ENCODE results near the gene LCE1E. TPM values are rescaled to one million over a fixed set of nuclear protein-coding genes. Genes with fewer than 3 reads are reported as not detected.

The LCE1E gene
- total RNA-seq, 1 donor = not detected

DNA sequence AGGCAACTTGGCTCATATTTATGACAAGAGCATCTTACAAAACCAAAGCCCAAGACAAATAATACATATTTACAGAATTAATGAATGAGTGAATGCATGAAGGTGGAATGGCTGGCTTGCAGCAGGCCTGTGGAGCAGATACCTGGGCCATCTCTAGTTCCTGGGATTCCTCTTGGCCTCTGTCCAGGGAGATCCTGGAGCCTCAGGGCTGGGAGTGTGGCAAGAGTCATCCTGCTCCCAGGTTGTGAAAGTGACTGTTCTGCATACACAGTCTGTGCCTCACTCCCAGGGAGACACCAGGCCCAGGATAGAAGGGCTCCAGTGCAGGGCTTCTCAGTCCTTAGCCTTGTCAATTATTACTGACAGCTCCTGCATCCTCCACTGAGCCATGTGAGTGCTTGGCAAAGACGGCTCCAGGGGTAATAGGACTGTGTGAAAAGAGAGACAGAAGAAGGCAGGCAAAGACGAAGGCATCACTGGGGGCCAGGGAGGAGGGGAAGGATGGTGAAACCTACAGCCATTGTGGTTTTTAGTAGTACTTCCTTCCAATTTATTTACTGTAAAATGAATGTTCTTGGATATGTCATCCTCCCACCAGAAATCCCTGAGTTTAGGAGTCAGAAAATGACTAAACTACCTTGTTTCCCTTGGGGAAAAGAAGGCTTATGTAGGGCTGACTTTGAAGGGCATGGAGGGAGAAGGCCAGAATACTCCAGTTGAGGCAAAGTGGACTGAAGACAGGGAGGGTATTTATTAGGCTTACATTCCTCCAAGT is 42.5 kb upstream of the LCE1E start:
- H3K4me3 ChIP-seq (ENCODE audit: insufficient read depth, low read length) = no peak overlapping the region
- H2AFZ ChIP-seq (ENCODE audit: low read length) = no peak overlapping the region
- H3K4me2 ChIP-seq (ENCODE audit: insufficient read depth, low read length) = no peak overlapping the region
- no peaks in the 10 kb centered on the region for H4K20me1 ChIP-seq (ENCODE audit: insufficient read depth, low read length)
- TF ChIP-seq, protein P1, sequence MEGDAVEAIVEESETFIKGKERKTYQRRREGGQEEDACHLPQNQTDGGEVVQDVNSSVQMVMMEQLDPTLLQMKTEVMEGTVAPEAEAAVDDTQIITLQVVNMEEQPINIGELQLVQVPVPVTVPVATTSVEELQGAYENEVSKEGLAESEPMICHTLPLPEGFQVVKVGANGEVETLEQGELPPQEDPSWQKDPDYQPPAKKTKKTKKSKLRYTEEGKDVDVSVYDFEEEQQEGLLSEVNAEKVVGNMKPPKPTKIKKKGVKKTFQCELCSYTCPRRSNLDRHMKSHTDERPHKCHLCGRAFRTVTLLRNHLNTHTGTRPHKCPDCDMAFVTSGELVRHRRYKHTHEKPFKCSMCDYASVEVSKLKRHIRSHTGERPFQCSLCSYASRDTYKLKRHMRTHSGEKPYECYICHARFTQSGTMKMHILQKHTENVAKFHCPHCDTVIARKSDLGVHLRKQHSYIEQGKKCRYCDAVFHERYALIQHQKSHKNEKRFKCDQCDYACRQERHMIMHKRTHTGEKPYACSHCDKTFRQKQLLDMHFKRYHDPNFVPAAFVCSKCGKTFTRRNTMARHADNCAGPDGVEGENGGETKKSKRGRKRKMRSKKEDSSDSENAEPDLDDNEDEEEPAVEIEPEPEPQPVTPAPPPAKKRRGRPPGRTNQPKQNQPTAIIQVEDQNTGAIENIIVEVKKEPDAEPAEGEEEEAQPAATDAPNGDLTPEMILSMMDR (IDR thresholded peaks at IDR 0.05; ENCODE audit: extremely low read depth, low read depth, low read length) = no peak
- H3K4me1 ChIP-seq (ENCODE audit: insufficient read depth, low read length) = no peaks in the 10 kb centered on the region
- H3K9me3 ChIP-seq (ENCODE audit: low read depth, low read length) = no peaks in the 10 kb centered on the region
- DNase-seq (ENCODE audit: insufficient read length, low spot score, missing footprints) = no peak
- H3K27ac ChIP-seq (ENCODE audit: low read depth, low read length) = no peak overlapping the region
- H3K36me3 ChIP-seq (ENCODE audit: insufficient read depth, low read length) = no peaks in the 10 kb centered on the region
- no peaks in the 10 kb centered on the region for H3K79me2 ChIP-seq (ENCODE audit: insufficient read depth, low read length)
- no peaks in the 10 kb centered on the region for H3K27me3 ChIP-seq (ENCODE audit: insufficient read depth, low read length)

DNA sequence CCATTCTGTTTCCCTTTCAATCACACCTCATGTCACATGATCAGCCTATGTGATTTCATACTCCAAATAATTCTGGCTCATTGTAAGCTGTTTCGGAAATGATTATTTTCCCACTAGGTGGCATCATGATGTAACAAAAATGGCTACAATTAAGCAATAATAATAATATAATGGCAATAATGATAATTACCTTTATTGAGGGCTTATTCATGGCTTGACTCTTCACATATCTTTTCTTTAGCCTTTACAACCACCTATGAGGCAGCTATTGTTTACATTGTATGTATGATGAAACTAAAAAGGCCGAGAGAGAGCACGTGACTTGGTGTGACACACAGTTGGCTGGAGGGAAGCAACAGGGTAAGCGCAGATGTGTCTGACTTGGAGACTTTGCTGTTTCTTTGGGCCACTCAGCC is 40.8 kb upstream of the LCE1E start:
- H3K9me3 ChIP-seq (ENCODE audit: low read depth, low read length) = no peaks in the 10 kb centered on the region
- H3K79me2 ChIP-seq (ENCODE audit: insufficient read depth, low read length) = no peaks in the 10 kb centered on the region
- H2AFZ ChIP-seq (ENCODE audit: low read length) = no peak overlapping the region
- no peaks in the 10 kb centered on the region for H3K36me3 ChIP-seq (ENCODE audit: insufficient read depth, low read length)
- no peak for DNase-seq (ENCODE audit: insufficient read length, low spot score, missing footprints)
- TF ChIP-seq, protein P1 (IDR thresholded peaks at IDR 0.05; ENCODE audit: extremely low read depth, low read depth, low read length) = no peak
- no peak overlapping the region for H3K4me2 ChIP-seq (ENCODE audit: insufficient read depth, low read length)
- H3K27ac ChIP-seq (ENCODE audit: low read depth, low read length) = no peak overlapping the region
- H3K4me1 ChIP-seq (ENCODE audit: insufficient read depth, low read length) = no peaks in the 10 kb centered on the region
- H3K27me3 ChIP-seq (ENCODE audit: insufficient read depth, low read length) = no peaks in the 10 kb centered on the region
- no peaks in the 10 kb centered on the region for H4K20me1 ChIP-seq (ENCODE audit: insufficient read depth, low read length)
- no peak overlapping the region for H3K4me3 ChIP-seq (ENCODE audit: insufficient read depth, low read length)

DNA sequence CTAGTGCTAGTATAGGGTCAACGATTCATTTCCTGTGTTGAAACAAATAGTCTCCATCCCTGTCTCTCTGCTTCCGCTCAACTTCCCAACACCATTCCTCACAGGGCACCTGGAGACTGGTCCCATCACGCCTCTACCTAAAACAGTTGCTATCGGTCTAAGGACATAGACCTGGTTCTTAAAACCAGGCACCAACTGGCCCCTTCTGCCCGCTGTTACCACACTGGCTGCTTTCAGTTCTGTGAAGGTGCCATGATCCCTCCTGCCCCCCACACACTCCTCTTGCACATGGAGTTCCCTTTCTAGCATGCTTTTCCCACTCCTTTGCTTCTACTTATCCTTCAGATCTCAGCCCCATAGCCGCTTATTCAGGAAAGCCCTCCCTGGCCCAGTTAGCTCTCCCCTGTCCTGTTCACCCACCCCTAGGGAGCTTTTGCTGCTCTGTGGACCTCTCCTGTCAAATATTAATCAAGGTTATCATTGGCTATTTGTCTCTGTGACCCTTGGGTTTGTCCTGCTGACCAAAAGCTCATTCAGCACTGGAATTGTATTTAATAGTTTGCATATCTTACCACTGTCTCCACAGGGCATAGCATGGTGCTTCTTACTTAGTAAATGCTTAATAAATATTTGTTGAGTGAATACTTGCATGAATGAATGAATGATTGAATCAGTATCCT is 40.2 kb upstream of the LCE1E start:
- H3K4me3 ChIP-seq (ENCODE audit: insufficient read depth, low read length) = no peak overlapping the region
- no peak overlapping the region for H3K4me2 ChIP-seq (ENCODE audit: insufficient read depth, low read length)
- no peak for DNase-seq (ENCODE audit: insufficient read length, low spot score, missing footprints)
- H3K27me3 ChIP-seq (ENCODE audit: insufficient read depth, low read length) = no peaks in the 10 kb centered on the region
- no peaks in the 10 kb centered on the region for H3K79me2 ChIP-seq (ENCODE audit: insufficient read depth, low read length)
- no peaks in the 10 kb centered on the region for H3K4me1 ChIP-seq (ENCODE audit: insufficient read depth, low read length)
- no peaks in the 10 kb centered on the region for H4K20me1 ChIP-seq (ENCODE audit: insufficient read depth, low read length)
- H3K36me3 ChIP-seq (ENCODE audit: insufficient read depth, low read length) = no peaks in the 10 kb centered on the region
- H2AFZ ChIP-seq (ENCODE audit: low read length) = no peak overlapping the region
- TF ChIP-seq, protein P1 (IDR thresholded peaks at IDR 0.05; ENCODE audit: extremely low read depth, low read depth, low read length) = no peak
- H3K9me3 ChIP-seq (ENCODE audit: low read depth, low read length) = no peaks in the 10 kb centered on the region
- no peak overlapping the region for H3K27ac ChIP-seq (ENCODE audit: low read depth, low read length)

DNA sequence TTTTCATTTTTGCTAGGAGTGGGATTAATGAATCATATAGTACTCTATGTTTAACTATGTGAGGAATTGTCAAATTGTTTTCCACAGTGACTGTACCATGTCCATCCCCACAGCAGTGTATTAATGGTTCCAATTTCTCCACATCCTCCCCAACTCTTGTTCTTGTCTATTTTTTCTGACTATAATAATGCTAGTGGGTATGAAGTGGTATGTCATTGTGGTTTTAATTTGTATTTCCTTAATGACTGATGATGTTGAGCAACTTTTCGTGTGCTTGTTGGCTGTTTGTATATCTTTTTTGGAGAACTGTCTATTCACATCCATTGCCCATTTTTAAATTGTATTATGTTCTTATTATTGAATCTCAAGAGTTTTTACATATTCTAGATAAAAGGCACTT is 38.2 kb upstream of the LCE1E start:
- H3K36me3 ChIP-seq (ENCODE audit: insufficient read depth, low read length) = no peaks in the 10 kb centered on the region
- H3K27me3 ChIP-seq (ENCODE audit: insufficient read depth, low read length) = no peaks in the 10 kb centered on the region
- DNase-seq (ENCODE audit: insufficient read length, low spot score, missing footprints) = no peak
- no peaks in the 10 kb centered on the region for H3K9me3 ChIP-seq (ENCODE audit: low read depth, low read length)
- H4K20me1 ChIP-seq (ENCODE audit: insufficient read depth, low read length) = no peaks in the 10 kb centered on the region
- H3K4me3 ChIP-seq (ENCODE audit: insufficient read depth, low read length) = no peak overlapping the region
- H2AFZ ChIP-seq (ENCODE audit: low read length) = no peak overlapping the region
- no peaks in the 10 kb centered on the region for H3K79me2 ChIP-seq (ENCODE audit: insufficient read depth, low read length)
- no peak overlapping the region for H3K4me2 ChIP-seq (ENCODE audit: insufficient read depth, low read length)
- TF ChIP-seq, protein P1 (IDR thresholded peaks at IDR 0.05; ENCODE audit: extremely low read depth, low read depth, low read length) = no peak
- no peaks in the 10 kb centered on the region for H3K4me1 ChIP-seq (ENCODE audit: insufficient read depth, low read length)
- H3K27ac ChIP-seq (ENCODE audit: low read depth, low read length) = no peak overlapping the region

Measured in osteoblast (primary cell).